ENCODE data around the gene FGD3.

The FGD3 gene

DNA sequence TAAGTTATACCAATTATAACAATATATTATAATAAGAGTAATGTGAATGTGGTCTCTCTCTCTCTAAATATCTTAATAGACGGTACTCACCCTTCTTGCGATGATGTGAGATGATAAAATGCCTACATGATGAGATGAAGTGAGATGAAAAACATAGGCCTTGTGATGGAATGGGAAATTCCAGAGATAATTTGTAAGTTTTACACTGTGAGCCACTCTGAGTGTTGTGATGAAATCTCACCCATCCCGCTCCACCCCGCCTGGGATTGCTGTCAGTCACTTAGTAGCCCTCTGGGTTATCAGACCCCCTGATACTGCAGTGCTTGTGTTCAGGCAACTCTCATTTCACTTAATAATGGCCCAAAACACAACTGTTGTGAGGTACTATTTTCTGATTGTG lies 121.6 kb downstream of the FGD3 start:
- Histone ChIP-seq H3K9ac (ENCODE audit: low read length) (no peak overlapping the region), H3K4me3 (ENCODE audit: low read length) (no peak overlapping the region), H3K4me1 (ENCODE audit: low read length) (peaks cover 22% of the 10 kb centered on the region), H3K4me2 (ENCODE audit: low read depth, low read length) (no peak overlapping the region), H3K27me3 (replicated peaks; ENCODE audit: insufficient read depth, low read length) (no peaks in the 10 kb centered on the region), H3K9me2 (replicated peaks; ENCODE audit: insufficient read depth, low read length) (no peaks in the 10 kb centered on the region), H3K36me3 (replicated peaks; ENCODE audit: insufficient read depth, low read length) (no peaks in the 10 kb centered on the region), H3K27ac (ENCODE audit: low read length) (no peak overlapping the region), H3K79me2 (ENCODE audit: low read length) (peaks cover 12% of the 10 kb centered on the region; the same call in 1 of the 2 replicates), H3F3A (ENCODE audit: insufficient read depth, low read length) (peaks cover 9% of the 10 kb centered on the region), H4K20me1 (ENCODE audit: insufficient read depth, low read length) (no peaks in the 10 kb centered on the region), H3K9me3 (replicated peaks; ENCODE audit: insufficient read depth, low read length) (no peaks in the 10 kb centered on the region), H2AFZ (ENCODE audit: low read length) (no peak overlapping the region)
- TF ChIP-seq EZH2 (optimal IDR thresholded peaks at IDR 0.05; ENCODE audit: low read depth, low read length) (no peak), EZH2phosphoT487 (IDR thresholded peaks at IDR 0.05; ENCODE audit: low read length) (no peak)
- TF ChIP-seq, protein P1, sequence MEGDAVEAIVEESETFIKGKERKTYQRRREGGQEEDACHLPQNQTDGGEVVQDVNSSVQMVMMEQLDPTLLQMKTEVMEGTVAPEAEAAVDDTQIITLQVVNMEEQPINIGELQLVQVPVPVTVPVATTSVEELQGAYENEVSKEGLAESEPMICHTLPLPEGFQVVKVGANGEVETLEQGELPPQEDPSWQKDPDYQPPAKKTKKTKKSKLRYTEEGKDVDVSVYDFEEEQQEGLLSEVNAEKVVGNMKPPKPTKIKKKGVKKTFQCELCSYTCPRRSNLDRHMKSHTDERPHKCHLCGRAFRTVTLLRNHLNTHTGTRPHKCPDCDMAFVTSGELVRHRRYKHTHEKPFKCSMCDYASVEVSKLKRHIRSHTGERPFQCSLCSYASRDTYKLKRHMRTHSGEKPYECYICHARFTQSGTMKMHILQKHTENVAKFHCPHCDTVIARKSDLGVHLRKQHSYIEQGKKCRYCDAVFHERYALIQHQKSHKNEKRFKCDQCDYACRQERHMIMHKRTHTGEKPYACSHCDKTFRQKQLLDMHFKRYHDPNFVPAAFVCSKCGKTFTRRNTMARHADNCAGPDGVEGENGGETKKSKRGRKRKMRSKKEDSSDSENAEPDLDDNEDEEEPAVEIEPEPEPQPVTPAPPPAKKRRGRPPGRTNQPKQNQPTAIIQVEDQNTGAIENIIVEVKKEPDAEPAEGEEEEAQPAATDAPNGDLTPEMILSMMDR (IDR thresholded peaks at IDR 0.05; ENCODE audit: low read length), result no peak
- no peak for DNase-seq

DNA sequence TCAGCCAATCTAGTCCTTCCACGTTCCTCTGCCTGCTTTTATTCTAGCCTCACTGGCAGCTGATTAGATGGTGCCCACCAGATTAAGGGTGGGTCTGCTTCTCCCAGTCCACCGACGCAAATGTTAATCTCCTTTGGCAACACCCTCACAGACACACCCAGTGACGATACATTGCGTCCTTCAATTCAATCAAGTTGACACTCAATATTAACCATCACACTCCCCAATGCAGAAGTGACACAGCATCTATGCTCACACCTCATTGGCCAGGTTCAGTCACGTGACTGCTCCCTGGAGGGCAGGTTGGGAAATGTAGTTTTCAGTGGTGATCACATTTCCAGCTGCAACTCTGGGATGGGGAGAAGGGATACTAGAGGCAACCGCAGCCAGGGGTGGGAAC lies 124.1 kb downstream of the FGD3 start:
- no peak overlapping the region for H2AFZ ChIP-seq (ENCODE audit: low read length)
- no peak overlapping the region for H3K4me2 ChIP-seq (ENCODE audit: low read depth, low read length)
- H3K9me3 ChIP-seq (replicated peaks; ENCODE audit: insufficient read depth, low read length), result no peaks in the 10 kb centered on the region
- no peaks in the 10 kb centered on the region for H3K36me3 ChIP-seq (replicated peaks; ENCODE audit: insufficient read depth, low read length)
- no peak for TF ChIP-seq EZH2phosphoT487 (IDR thresholded peaks at IDR 0.05; ENCODE audit: low read length)
- no peak for TF ChIP-seq EZH2 (optimal IDR thresholded peaks at IDR 0.05; ENCODE audit: low read depth, low read length)
- TF ChIP-seq, protein P1 (IDR thresholded peaks at IDR 0.05; ENCODE audit: low read length), result no peak
- no peaks in the 10 kb centered on the region for H3K9me2 ChIP-seq (replicated peaks; ENCODE audit: insufficient read depth, low read length)
- no peaks in the 10 kb centered on the region for H4K20me1 ChIP-seq (ENCODE audit: insufficient read depth, low read length)
- peaks cover 12% of the 10 kb centered on the region for H3K4me1 ChIP-seq (ENCODE audit: low read length)
- no peak overlapping the region for H3K4me3 ChIP-seq (ENCODE audit: low read length)
- H3K27ac ChIP-seq (ENCODE audit: low read length), result no peak overlapping the region
- no peak overlapping the region for H3K9ac ChIP-seq (ENCODE audit: low read length)
- no peaks in the 10 kb centered on the region for H3F3A ChIP-seq (ENCODE audit: insufficient read depth, low read length)
- H3K79me2 ChIP-seq (ENCODE audit: low read length), result no peaks in the 10 kb centered on the region
- no peak for DNase-seq
- no peaks in the 10 kb centered on the region for H3K27me3 ChIP-seq (replicated peaks; ENCODE audit: insufficient read depth, low read length)

DNA sequence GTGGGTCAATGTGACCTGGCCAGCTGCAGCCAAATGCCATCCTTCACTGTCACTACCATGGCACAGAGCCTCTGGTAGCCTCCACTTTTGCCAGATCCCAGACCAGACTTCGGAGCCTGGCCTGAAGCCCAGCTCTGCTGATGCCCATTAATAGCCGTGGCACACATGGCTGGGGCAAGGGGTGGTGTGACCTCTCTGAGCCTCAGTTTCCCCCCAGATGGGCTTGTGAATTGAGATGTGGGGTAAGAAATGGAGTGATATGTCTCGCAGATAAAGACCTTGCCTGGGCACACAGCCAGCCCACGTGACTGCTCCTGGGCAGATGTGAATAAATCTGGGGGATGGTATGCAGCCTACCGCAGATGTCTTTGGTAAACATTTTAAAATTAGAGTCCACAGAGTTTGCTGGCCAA lies 125.1 kb downstream of the FGD3 start:
- Histone ChIP-seq H3F3A (ENCODE audit: insufficient read depth, low read length) (no peaks in the 10 kb centered on the region), H3K79me2 (ENCODE audit: low read length) (no peaks in the 10 kb centered on the region), H3K4me2 (ENCODE audit: low read depth, low read length) (peak overlapping the region; percentile 10; the same call in 1 of the 2 replicates), H3K4me1 (ENCODE audit: low read length) (peaks cover 12% of the 10 kb centered on the region), H3K36me3 (replicated peaks; ENCODE audit: insufficient read depth, low read length) (no peaks in the 10 kb centered on the region), H3K27ac (ENCODE audit: low read length) (peak overlapping the region; percentile 45; the same call in 1 of the 2 replicates), H3K9ac (ENCODE audit: low read length) (no peak overlapping the region), H3K4me3 (ENCODE audit: low read length) (no peak overlapping the region; the same call in 1 of the 2 replicates), H3K9me2 (replicated peaks; ENCODE audit: insufficient read depth, low read length) (no peaks in the 10 kb centered on the region), H2AFZ (ENCODE audit: low read length) (0 out of 2 replicates have a peak overlapping the region, but pooled peaks have one; percentile 46), H3K9me3 (replicated peaks; ENCODE audit: insufficient read depth, low read length) (no peaks in the 10 kb centered on the region), H4K20me1 (ENCODE audit: insufficient read depth, low read length) (no peaks in the 10 kb centered on the region), H3K27me3 (replicated peaks; ENCODE audit: insufficient read depth, low read length) (no peaks in the 10 kb centered on the region)
- TF ChIP-seq EZH2phosphoT487 (IDR thresholded peaks at IDR 0.05; ENCODE audit: low read length) (no peak), EZH2 (optimal IDR thresholded peaks at IDR 0.05; ENCODE audit: low read depth, low read length) (no peak)
- TF ChIP-seq, protein P1 (IDR thresholded peaks at IDR 0.05; ENCODE audit: low read length), result no peak
- peak; percentile 59 for DNase-seq
